Ovary (tissue), 3 donors: ENCODE data around the gene GP1BA.

Experiments
- EP300 ChIP-seq: sonication (generic); formaldehyde crosslinking; IDR thresholded peaks from one replicate; pipeline ENCODE4 v1.6.1; 2017; ENCODE audit warnings: antibody characterized with exemption
- POLR2A ChIP-seq: fragments of 450-650 bp; IDR thresholded peaks from one replicate; pipeline ENCODE4 v1.6.1; 2017; ENCODE audit warnings: antibody characterized with exemption, mild to moderate bottlenecking, moderate library complexity
- TF ChIP-seq, protein P1 (sequence below), 3 donors: fragments of 450-650 bp in 2 of 3; fragments of 200-600 bp in 1 of 3; IDR thresholded peaks; one replicate each; pipeline versions ENCODE4 v1.5.1 to v1.8.0; 2016 to 2022; ENCODE audit warnings: antibody characterized with exemption in 3 of 3, mild to moderate bottlenecking in 1 of 3
- donor health status: DM: no; HTN: no; CAD: no.

DNA sequence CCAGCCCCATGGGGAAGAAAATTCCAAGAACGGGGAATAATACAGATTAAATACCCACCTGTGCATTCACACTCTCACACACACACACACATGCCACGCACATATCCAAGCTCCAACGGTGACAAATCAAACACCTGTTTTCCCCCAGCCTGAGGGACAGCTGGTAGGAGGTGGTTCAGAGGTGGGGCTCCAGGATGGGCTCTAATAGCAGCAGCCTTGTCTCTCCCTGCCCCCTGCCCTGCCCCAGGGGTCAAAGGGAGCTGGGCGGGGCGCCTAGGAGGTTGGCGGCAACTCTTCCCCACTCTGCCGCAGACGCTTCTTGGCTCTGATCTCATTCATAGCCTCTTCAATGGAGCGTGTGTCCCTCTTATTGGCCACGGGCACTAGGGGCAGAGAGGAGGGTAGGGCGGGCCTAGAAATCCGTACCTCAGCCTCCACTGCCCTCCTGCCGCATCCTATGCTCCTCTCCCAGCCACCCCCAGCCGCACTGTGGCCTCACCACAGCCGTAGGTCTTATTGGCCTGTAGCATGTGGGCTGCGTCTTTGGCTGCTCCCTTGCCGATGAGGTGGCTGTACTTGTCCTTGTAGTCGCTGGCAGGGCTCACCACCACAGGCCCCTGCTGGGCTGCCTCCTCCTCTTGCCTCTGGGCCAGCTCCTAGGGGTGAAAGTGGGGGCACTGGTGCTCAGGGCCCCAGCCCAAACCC is 27.3 kb downstream of the GP1BA start:
- TF ChIP-seq EP300 (no peak), POLR2A (no peak)
- TF ChIP-seq, protein P1, sequence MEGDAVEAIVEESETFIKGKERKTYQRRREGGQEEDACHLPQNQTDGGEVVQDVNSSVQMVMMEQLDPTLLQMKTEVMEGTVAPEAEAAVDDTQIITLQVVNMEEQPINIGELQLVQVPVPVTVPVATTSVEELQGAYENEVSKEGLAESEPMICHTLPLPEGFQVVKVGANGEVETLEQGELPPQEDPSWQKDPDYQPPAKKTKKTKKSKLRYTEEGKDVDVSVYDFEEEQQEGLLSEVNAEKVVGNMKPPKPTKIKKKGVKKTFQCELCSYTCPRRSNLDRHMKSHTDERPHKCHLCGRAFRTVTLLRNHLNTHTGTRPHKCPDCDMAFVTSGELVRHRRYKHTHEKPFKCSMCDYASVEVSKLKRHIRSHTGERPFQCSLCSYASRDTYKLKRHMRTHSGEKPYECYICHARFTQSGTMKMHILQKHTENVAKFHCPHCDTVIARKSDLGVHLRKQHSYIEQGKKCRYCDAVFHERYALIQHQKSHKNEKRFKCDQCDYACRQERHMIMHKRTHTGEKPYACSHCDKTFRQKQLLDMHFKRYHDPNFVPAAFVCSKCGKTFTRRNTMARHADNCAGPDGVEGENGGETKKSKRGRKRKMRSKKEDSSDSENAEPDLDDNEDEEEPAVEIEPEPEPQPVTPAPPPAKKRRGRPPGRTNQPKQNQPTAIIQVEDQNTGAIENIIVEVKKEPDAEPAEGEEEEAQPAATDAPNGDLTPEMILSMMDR (IDR thresholded peaks at IDR 0.05), result no peak
